ENCODE results near the gene ITGB1BP2.
"Not testable (repeated sequence)": the region's sequence is repeated elsewhere in the genome, so short reads cannot be mapped to it uniquely, and the experiment has no call there.

ITGB1BP2 gene

DNA sequence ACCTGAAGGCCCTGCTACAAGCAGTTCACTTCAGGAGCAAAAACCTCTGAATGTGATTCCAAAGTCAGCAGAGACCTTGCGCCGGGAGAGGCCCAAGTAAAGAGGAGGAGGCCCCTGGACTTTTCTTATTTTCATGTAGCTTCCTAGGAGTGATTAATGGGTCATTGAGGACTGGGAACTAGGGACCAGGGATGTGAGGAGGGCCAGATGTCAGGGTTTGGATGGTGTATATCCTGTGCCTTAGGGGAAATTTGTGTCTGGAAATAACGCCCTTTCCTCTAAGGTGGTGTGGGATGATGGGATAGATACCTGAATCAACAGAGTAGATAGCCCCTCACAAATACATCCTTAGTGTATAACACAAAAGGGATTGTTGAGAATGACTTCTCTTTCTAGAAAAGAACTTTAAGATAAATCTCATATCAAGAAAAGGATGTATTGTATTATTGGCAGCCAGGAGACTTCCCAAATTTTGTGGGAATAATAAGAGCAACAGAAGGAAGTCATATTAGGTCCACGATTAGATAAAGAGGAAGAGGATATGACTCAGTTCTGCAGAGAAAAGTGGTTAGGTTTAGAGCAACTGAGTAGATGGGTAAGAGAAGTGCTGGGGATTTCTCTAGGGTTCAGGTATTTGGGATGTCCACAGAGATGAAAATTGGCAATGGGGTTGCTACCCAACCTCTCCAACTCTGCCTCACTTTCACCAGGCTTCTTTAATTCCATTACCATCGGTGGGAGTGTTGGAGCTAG, 1.1 kb downstream of the ITGB1BP2 start:
- DNase-seq (ENCODE audit: low read depth in 2 of 2): no peak

DNA sequence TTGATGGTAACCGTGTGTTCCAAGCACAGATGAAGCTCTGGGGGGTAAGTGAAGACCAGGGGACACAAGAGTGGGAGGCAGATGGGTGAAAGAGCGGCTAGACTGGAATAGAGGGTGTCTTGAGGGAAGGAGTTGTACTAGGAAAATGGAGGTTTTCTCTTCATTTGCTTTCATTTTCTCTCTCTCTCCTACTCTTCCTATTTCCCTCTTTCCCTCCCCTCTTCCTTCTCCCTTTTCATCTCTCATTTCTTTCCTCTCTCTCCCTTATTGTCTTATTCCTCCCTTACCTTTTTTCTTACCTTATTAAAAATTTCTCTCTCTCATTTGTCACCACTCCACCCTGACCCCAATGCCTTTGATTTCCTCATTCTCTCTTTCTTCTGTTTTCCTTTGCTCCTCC, 3.0 kb downstream of the ITGB1BP2 start:
- no peak for DNase-seq (ENCODE audit: low read depth in 2 of 2)

DNA sequence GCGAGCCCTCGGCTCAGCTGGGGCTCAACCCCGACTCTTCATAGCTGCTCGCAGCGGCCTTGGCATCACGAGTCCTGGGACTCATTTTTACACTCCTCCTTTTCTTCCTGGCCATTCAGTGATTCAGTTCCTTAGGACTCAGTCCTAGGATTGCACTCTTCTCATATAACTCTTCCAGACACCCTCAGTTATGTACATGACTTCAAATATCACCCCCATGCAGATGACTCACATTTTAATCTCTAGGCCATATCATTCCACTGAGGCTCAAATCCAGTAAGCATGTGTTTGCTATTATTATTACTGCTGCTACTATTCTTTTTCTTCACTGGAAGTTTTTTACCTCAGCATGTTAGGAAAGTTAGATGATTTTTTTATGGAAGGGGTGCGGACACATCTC, 14.4 kb downstream of the ITGB1BP2 start:
- no peak for DNase-seq (ENCODE audit: low read depth in 2 of 2)

- not testable (repeated sequence) for DNase-seq (ENCODE audit: low read depth in 2 of 2)
Measured at GRCh38 chrX:71316959-71317358, 15.4 kb downstream of the ITGB1BP2 start.

- DNase-seq (ENCODE audit: low read depth in 2 of 2): no peak
Measured at GRCh38 chrX:71320126-71320525, 18.6 kb downstream of the ITGB1BP2 start.

DNA sequence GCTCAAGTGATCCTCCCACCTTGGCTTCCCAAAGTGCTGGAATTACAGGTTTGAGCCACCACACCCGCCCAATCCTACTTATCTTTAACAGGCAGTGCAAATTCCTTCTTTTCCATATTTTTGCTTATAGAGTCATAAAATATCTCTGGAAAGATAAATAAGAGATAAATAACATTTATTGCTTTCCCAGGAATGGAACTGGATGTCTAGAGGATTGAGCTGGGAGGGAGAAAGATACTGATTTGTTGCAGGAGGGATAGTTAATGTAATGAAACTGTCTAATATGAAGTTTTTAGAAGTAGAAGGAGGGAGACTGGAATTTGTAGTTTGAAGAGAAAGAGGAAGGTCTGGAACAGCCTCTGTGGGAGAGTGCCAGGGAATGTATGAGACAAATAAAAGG, 20.2 kb downstream of the ITGB1BP2 start:
- DNase-seq (ENCODE audit: low read depth in 2 of 2): no peak

DNA sequence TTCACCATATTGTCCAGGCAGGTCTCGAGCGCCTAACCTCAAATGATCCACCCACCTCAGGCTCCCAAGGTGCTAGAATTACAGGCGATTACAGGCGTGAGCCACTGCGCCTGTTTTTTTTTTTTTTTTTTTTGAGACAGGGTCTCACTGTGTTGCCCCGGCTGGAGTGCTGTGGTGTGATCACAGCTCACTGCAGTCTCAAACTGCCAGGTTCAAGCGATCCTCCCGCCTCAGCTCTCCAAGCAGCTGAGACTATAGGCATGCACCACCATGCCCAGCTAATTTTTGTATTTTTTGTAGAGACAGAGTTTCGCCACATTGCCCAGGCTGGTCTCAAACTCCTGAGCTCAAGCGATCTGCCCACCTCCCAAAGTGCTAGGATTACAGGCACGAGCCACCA, 22.9 kb downstream of the ITGB1BP2 start:
- not testable (repeated sequence) for DNase-seq (ENCODE audit: low read depth in 2 of 2)

DNA sequence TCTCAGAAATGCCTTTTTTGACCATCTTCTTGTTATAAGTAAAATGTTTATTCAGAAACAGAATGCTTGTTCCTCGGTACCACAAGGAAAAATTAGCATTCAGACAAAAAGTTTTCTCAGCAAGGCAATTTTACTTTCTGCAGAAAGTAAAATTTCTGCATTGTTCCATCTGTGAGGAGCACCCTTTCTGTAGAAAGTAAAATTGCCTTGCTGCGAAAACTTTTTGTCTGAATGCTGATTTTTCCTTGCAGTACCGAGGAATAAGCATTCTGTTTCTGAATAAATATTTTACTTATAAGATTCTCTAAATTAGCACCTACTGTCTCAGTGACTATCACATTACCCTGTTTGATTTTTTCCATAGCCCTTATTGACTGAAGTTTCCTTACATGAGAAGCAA, 24.8 kb downstream of the ITGB1BP2 start:
- no peak for DNase-seq (ENCODE audit: low read depth in 2 of 2)

DNA sequence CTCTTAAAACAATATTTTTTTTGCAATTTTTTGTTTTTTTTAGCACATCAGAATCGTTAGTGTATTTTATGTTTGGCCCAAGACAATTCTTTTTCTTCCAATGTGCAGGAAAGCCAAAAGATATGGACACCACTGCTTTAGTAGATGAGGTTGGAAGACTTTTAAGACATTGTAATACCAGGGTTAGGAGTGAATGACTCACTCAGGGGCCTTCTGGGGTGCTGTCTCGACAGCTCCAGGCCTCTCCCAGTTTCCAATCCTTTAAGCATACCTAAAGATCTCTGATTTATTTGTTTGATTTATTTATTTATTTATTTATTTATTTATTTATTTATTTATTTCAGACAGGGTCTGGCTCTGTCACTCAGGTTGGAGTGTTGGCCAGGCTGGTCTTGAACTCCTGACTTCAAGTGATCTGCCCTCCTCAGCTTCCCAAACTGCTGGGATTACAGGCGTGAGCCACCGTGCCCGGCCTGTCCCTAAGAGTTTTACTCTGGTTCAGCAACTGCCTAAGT, 47.7 kb downstream of the ITGB1BP2 start:
- not testable (repeated sequence) for DNase-seq (ENCODE audit: low read depth in 2 of 2)

DNA sequence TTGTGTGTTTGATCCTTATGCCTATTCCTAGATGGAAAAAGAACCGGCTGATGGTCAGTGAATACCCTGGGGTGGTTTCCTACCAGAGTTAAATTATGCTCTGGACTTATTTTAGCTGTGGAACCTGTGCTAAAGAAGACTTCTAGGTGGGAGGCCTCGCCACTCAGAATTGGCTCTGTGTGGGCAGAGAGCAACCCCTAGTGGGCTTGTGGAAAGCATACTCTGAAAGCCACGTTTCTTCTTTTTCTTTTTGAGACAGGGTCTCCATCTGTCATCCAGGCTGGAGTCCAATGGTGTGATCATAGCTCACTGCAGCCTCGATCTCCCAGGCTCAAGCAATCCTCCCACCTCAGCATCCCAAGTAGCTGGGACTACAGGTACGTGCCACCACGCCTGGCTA, 48.3 kb downstream of the ITGB1BP2 start:
- DNase-seq (ENCODE audit: low read depth in 2 of 2): not testable (repeated sequence)

- not testable (repeated sequence) for DNase-seq (ENCODE audit: low read depth in 2 of 2)
Measured at GRCh38 chrX:71352439-71352838, 50.9 kb downstream of the ITGB1BP2 start.
